ENCODE data around the gene UQCR11.

The UQCR11 gene

DNA sequence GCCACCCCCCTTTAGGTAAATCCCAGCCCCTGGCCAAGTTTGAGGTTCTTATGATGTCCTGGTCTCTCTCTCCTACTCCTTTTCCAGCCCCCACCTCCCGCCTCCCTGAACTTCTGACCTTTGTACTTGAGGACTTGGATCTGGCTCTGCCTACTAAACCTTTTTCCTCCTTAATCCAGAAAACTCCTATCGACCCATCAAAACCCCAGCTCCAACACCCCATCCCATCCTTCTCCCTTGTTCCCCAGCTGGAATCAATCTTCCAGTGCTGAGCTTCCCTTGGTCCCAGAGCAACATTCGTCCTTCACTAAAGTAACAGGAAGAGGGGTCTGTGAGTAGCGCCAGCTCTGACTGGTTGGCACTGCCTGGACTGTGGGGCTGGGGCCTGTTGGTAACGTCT, 17.3 kb upstream of the UQCR11 start:
- Histone ChIP-seq H3F3A (ENCODE audit: insufficient read depth, low read length) (peaks cover 19% of the 10 kb centered on the region), H3K27ac (ENCODE audit: low read length) (no peak overlapping the region), H2AFZ (ENCODE audit: low read length) (no peak overlapping the region), H3K4me2 (ENCODE audit: low read depth, low read length) (no peak overlapping the region), H4K20me1 (ENCODE audit: insufficient read depth, low read length) (peaks cover 20% of the 10 kb centered on the region; the same call in 1 of the 2 replicates), H3K9ac (ENCODE audit: low read length) (no peak overlapping the region), H3K9me2 (replicated peaks; ENCODE audit: insufficient read depth, low read length) (no peaks in the 10 kb centered on the region), H3K27me3 (replicated peaks; ENCODE audit: insufficient read depth, low read length) (no peaks in the 10 kb centered on the region), H3K4me1 (ENCODE audit: low read length) (0 out of 2 replicates have a peak, but pooled peaks cover 10% of the 10 kb centered on the region), H3K9me3 (replicated peaks; ENCODE audit: insufficient read depth, low read length) (no peaks in the 10 kb centered on the region), H3K4me3 (ENCODE audit: low read length) (no peak overlapping the region), H3K36me3 (replicated peaks; ENCODE audit: insufficient read depth, low read length) (peaks cover 22% of the 10 kb centered on the region), H3K79me2 (ENCODE audit: low read length) (peaks cover 88% of the 10 kb centered on the region)
- DNase-seq = no peak
- TF ChIP-seq EZH2phosphoT487 (IDR thresholded peaks at IDR 0.05; ENCODE audit: low read length) (no peak), EZH2 (optimal IDR thresholded peaks at IDR 0.05; ENCODE audit: low read depth, low read length) (no peak)
- TF ChIP-seq, protein P1, sequence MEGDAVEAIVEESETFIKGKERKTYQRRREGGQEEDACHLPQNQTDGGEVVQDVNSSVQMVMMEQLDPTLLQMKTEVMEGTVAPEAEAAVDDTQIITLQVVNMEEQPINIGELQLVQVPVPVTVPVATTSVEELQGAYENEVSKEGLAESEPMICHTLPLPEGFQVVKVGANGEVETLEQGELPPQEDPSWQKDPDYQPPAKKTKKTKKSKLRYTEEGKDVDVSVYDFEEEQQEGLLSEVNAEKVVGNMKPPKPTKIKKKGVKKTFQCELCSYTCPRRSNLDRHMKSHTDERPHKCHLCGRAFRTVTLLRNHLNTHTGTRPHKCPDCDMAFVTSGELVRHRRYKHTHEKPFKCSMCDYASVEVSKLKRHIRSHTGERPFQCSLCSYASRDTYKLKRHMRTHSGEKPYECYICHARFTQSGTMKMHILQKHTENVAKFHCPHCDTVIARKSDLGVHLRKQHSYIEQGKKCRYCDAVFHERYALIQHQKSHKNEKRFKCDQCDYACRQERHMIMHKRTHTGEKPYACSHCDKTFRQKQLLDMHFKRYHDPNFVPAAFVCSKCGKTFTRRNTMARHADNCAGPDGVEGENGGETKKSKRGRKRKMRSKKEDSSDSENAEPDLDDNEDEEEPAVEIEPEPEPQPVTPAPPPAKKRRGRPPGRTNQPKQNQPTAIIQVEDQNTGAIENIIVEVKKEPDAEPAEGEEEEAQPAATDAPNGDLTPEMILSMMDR (IDR thresholded peaks at IDR 0.05; ENCODE audit: low read length) = no peak

DNA sequence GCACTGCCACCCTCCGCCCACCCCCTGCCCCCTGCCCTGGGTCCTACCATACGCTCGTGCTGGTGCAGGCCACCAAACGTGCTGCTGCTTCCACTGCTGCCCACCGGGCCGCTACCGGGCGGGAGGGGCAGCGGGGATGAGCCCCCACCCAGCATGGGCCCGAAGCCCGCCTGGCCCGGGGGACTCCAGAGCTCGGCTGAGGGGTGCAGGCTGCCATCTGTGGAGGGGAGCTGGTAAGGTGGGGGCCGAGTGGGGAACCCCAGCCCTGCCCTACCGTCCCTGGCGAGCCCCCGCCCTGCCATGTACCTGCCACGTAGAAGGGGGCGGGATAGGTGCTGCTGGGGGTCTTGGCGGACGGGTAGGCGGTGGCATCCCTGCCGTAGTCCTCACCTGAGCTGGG, 16.7 kb upstream of the UQCR11 start:
- H3F3A ChIP-seq (ENCODE audit: insufficient read depth, low read length) = peaks cover 19% of the 10 kb centered on the region
- H3K4me1 ChIP-seq (ENCODE audit: low read length) = peaks cover 14% of the 10 kb centered on the region
- peaks cover 22% of the 10 kb centered on the region for H3K36me3 ChIP-seq (replicated peaks; ENCODE audit: insufficient read depth, low read length)
- H4K20me1 ChIP-seq (ENCODE audit: insufficient read depth, low read length) = peaks cover 25% of the 10 kb centered on the region; the same call in 1 of the 2 replicates
- no peaks in the 10 kb centered on the region for H3K9me2 ChIP-seq (replicated peaks; ENCODE audit: insufficient read depth, low read length)
- H3K4me2 ChIP-seq (ENCODE audit: low read depth, low read length) = no peak overlapping the region
- H3K4me3 ChIP-seq (ENCODE audit: low read length) = no peak overlapping the region
- no peaks in the 10 kb centered on the region for H3K27me3 ChIP-seq (replicated peaks; ENCODE audit: insufficient read depth, low read length)
- H3K79me2 ChIP-seq (ENCODE audit: low read length) = peaks cover 89% of the 10 kb centered on the region
- H3K9me3 ChIP-seq (replicated peaks; ENCODE audit: insufficient read depth, low read length) = no peaks in the 10 kb centered on the region
- no peak for DNase-seq
- TF ChIP-seq EZH2phosphoT487 (IDR thresholded peaks at IDR 0.05; ENCODE audit: low read length) (no peak), EZH2 (optimal IDR thresholded peaks at IDR 0.05; ENCODE audit: low read depth, low read length) (no peak)
- TF ChIP-seq, protein P1 (IDR thresholded peaks at IDR 0.05; ENCODE audit: low read length) = no peak
- H3K9ac ChIP-seq (ENCODE audit: low read length) = no peak overlapping the region
- H3K27ac ChIP-seq (ENCODE audit: low read length) = no peak overlapping the region
- no peak overlapping the region for H2AFZ ChIP-seq (ENCODE audit: low read length)

DNA sequence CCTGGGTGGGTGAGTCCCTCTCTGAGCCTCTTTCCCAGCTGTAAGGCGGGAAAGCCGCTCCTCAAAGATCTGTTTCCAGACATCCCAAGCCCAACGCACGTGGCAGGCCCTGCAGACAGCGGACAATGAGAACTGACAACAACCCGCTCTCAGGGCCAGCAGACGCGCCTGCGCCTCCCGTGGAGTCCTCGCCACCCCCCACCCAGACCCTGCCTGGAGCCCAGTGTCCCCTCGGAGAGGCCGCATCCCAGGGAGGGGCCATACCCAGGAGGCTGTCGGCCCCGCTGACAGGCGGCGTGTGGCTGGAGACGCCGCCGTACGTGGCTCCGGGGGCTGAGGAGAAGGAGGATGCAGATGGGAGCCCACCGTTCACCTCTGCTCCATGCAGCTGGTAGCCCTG, 16.3 kb upstream of the UQCR11 start:
- Histone ChIP-seq H3K36me3 (replicated peaks; ENCODE audit: insufficient read depth, low read length) (peaks cover 22% of the 10 kb centered on the region), H3F3A (ENCODE audit: insufficient read depth, low read length) (peaks cover 19% of the 10 kb centered on the region), H3K4me2 (ENCODE audit: low read depth, low read length) (no peak overlapping the region), H3K79me2 (ENCODE audit: low read length) (peaks cover 90% of the 10 kb centered on the region), H3K4me3 (ENCODE audit: low read length) (no peak overlapping the region), H3K27me3 (replicated peaks; ENCODE audit: insufficient read depth, low read length) (no peaks in the 10 kb centered on the region), H3K9me3 (replicated peaks; ENCODE audit: insufficient read depth, low read length) (no peaks in the 10 kb centered on the region), H3K9ac (ENCODE audit: low read length) (no peak overlapping the region), H3K4me1 (ENCODE audit: low read length) (peaks cover 18% of the 10 kb centered on the region), H3K27ac (ENCODE audit: low read length) (no peak overlapping the region), H3K9me2 (replicated peaks; ENCODE audit: insufficient read depth, low read length) (no peaks in the 10 kb centered on the region), H4K20me1 (ENCODE audit: insufficient read depth, low read length) (peaks cover 25% of the 10 kb centered on the region; the same call in 1 of the 2 replicates), H2AFZ (ENCODE audit: low read length) (no peak overlapping the region)
- no peak for DNase-seq
- TF ChIP-seq EZH2 (optimal IDR thresholded peaks at IDR 0.05; ENCODE audit: low read depth, low read length) = no peak
- no peak for TF ChIP-seq EZH2phosphoT487 (IDR thresholded peaks at IDR 0.05; ENCODE audit: low read length)
- TF ChIP-seq, protein P1 (IDR thresholded peaks at IDR 0.05; ENCODE audit: low read length) = no peak

All from MM.1S (cell line).